ENCODE data around the gene RBM10. TPM values are rescaled to one million over a fixed set of nuclear protein-coding genes. Genes with fewer than 3 reads are reported as not detected.
A peak's percentile ranks its signal among the peaks of the same experiment; 100 is the strongest.
"Not testable (repeated sequence)": the region's sequence is repeated elsewhere in the genome, so short reads cannot be mapped to it uniquely, and the experiment has no call there.

The RBM10 gene
- total RNA-seq, 4 donors from 2014 or later = 27.3 to 46.2 (median 33.7) TPM

DNA sequence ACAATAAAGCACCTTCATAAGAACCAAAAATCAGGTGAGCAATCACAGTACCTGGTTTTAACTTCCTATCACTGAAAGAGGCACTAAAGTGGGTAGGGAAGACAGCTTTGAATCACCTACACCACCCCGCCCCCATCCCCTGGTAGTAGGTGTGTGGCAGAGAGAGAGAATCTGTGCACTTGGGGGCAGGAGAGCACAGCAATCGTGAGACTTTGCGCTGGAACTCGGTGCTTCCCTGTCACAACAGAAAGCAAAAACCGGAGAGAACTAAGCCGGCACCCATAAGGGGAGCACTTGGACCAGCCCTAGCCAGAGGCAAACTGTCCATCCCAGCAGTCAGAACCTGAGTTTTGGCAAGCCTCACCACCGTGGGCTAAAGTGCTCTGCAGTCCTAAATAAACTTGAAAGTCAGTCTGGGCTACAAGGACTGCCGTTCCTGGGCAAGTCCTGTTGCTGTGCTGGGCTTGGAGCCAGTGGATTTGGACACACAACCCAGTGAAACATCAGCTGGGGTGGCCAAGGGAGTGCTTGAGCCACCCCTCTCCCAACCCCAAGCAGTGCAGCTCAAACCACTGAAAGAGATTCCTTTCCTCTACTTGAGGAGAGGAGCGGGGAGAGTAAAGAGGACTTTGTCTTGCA, 32.6 kb upstream of the RBM10 start:
- DNase-seq (ENCODE audit: low spot score in 2 of 2) = no peak
- no peak for TF ChIP-seq POLR2A (IDR thresholded peaks at IDR 0.05)
- TF ChIP-seq, protein P1, sequence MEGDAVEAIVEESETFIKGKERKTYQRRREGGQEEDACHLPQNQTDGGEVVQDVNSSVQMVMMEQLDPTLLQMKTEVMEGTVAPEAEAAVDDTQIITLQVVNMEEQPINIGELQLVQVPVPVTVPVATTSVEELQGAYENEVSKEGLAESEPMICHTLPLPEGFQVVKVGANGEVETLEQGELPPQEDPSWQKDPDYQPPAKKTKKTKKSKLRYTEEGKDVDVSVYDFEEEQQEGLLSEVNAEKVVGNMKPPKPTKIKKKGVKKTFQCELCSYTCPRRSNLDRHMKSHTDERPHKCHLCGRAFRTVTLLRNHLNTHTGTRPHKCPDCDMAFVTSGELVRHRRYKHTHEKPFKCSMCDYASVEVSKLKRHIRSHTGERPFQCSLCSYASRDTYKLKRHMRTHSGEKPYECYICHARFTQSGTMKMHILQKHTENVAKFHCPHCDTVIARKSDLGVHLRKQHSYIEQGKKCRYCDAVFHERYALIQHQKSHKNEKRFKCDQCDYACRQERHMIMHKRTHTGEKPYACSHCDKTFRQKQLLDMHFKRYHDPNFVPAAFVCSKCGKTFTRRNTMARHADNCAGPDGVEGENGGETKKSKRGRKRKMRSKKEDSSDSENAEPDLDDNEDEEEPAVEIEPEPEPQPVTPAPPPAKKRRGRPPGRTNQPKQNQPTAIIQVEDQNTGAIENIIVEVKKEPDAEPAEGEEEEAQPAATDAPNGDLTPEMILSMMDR (IDR thresholded peaks at IDR 0.05) = no peak
- TF ChIP-seq EP300 (IDR thresholded peaks at IDR 0.05) = no peak

DNA sequence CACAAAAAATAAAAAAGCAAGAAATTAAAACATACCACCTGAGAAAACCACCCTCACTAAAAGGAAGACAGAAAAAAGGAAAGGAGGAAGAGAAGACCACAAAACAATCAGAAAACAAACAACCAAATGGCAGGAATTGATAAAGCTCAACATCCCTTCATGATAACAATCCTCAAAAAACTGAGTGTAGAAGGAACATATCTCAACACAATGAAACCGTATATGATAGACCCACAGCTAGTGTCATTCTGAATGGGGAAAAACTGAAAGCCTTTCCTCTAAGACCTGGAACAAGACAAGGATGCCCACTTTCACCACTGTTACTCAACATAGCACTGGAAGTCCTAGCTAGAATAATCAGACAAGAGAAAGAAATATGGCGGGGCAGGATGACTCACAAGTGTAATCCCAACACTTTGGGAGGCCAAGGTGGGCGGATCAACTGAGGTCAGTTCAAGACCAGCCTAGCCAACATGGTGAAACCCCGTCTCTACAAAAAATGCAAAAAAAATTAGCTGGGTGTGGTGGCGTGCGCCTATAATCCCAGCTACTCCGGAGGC, 28.4 kb upstream of the RBM10 start:
- not testable (repeated sequence) for H3K27me3 ChIP-seq, H3K27ac ChIP-seq
- WGBS, 2 donors = 89 to 93% methylated on average over 7 of the region's 7 CpGs

More for the DNA sequence above, 32.6 kb upstream of the RBM10 start:
- no peak overlapping the region for H3K27ac ChIP-seq
- 64 to 69% methylated on average over 6 to 9 of the region's 9 CpGs for WGBS, 2 donors
- H3K4me3 ChIP-seq = no peak overlapping the region
- H3K4me1 ChIP-seq = no peaks in the 10 kb centered on the region
- H3K36me3 ChIP-seq = no peaks in the 10 kb centered on the region
- peaks cover 0 to 7% of the 10 kb centered on the region in 2 donors for H3K27me3 ChIP-seq
- no peaks in the 10 kb centered on the region for H3K9me3 ChIP-seq

DNA sequence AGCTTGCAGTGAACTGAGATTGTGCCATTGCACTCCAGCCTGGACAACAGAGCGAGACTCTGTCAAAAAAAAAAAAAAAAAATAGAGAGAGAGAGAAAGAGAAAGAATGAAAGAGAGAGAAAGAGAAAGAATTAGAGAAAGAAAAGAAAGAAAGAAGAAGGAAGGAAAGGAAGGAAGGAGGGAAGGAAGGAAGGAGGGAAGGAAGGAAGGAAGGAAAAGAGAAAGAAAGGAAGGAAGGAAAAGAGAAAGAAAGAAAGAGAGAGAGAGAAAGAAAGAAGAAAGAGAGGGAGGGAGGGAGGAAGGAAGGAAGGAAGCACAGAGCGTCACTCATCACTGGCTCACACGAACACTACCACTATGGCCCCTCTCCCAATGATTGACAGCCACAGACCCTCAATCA, 20.6 kb upstream of the RBM10 start:
- not testable (repeated sequence) for H3K36me3 ChIP-seq; H3K9me3 ChIP-seq; H3K4me3 ChIP-seq; H3K27me3 ChIP-seq; H3K4me1 ChIP-seq; DNase-seq (ENCODE audit: low spot score in 2 of 2); H3K27ac ChIP-seq
- 79 to 100% methylated on average over 1 to 3 of the region's 3 CpGs for WGBS, 2 donors

More for the DNA sequence above, 28.4 kb upstream of the RBM10 start:
- H3K36me3 ChIP-seq; H3K4me3 ChIP-seq; H3K4me1 ChIP-seq; H3K9me3 ChIP-seq; DNase-seq (ENCODE audit: low spot score in 2 of 2): not testable (repeated sequence)

DNA sequence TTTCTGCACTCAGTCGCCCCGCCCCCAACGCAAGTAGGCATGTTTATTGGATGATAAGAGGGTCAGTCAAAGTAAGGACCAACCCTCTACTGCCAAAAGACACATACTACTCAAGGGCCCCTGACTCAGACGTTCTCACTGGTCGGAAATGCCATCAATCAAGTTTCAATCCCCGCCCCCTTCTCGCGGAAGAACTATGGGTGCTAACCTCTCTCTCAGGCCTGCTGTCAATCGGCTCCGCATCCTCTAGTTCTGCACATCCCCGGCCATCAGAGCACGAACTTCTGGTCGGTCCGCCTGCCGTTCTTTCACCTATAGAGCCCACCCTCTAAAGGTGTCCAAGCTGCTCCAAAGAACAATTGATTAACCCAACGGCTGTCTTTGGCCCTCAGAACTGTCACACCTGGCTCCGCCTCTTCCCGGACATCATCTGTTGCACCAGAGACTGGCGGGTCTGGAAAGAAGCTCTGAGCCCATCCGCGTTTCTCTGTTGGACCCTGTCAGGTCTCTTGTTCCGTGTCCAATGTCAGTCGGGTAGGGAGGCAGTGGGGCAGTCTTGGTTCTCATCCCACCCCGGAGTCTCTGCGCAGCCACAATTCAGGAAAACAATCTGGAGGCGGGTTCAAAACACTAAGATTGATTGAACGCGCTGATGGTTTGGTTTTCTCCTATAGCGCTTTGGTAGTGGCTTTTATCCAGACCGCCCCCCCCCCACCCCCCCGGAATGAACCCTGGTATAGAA, 15.7 kb upstream of the RBM10 start:
- peaks cover 0 to 8% (median 0%) of the 10 kb centered on the region in 4 donors for H3K4me1 ChIP-seq
- H3K36me3 ChIP-seq = no peaks in the 10 kb centered on the region
- peak; percentile 91 to 98 for DNase-seq (ENCODE audit: low spot score in 2 of 2)
- TF ChIP-seq EP300 (IDR thresholded peaks at IDR 0.05) (peak in 1 of 2 donors; percentile 74), POLR2A (IDR thresholded peaks at IDR 0.05) (peak in 1 of 2 donors; percentile 56)
- TF ChIP-seq, protein P1 (IDR thresholded peaks at IDR 0.05) = no peak
- peak overlapping the region; percentile 43 to 88 (median 82) for H3K27ac ChIP-seq
- WGBS, 2 donors = 0 to 35% methylated on average over 31 of the region's 31 CpGs
- no peaks in the 10 kb centered on the region for H3K9me3 ChIP-seq
- H3K4me3 ChIP-seq = peak overlapping the region; percentile 33 to 58 (median 44)
- H3K27me3 ChIP-seq = peaks cover 0 to 10% of the 10 kb centered on the region in 2 donors

DNA sequence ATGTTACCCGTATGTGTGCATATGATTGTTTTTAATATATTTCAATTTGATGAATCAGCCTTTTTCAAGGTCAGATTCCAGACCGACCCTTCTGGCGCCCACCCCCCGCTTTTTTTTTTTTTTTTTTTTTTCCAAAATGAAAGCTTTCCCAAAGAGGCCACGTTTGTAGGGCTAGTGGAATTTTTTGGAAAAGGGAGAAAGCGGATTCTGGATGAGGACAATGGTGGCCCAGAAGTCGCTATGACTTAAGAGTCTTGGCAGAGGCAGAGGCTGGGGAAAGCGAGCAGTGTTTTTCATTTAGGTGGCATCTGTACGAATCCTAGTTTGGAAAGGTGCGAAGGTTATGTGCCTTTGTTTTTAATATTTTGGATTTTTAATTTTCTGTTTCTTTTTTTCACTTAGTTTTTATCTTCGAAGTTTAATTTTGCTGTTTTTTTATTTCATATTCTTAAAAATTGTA, 15.1 kb upstream of the RBM10 start:
- H3K27me3 ChIP-seq = peaks cover 0 to 10% of the 10 kb centered on the region in 2 donors
- H3K4me1 ChIP-seq = peaks cover 0 to 8% (median 0%) of the 10 kb centered on the region in 4 donors
- H3K4me3 ChIP-seq = peak overlapping the region; percentile 33 to 58 (median 44)
- peak overlapping the region; percentile 43 to 88 (median 82) for H3K27ac ChIP-seq
- no peaks in the 10 kb centered on the region for H3K36me3 ChIP-seq
- 21 to 45% methylated on average over 11 of the region's 11 CpGs for WGBS, 2 donors
- no peak for DNase-seq (ENCODE audit: low spot score in 2 of 2)
- no peaks in the 10 kb centered on the region for H3K9me3 ChIP-seq
- TF ChIP-seq POLR2A (IDR thresholded peaks at IDR 0.05) = no peak
- TF ChIP-seq, protein P1 (IDR thresholded peaks at IDR 0.05) = no peak

DNA sequence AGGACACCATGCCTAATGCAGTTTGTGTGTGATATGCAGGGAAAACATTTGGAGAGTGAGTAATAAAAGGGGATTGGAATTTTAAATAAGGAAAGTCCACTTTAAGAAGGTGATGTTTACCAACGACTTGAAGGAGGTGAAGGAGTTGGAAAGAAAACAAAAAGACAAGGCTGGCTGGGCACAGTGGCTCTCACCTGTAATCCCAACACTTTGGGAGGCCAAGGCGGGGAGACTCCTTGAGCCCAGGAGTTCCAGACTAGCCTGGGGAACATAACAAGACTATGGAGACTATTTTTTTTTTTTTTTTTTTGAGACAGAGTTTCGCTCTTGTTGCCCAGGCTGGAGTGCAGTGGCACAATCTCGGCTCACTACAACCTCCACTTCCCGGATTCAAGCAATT, 11.5 kb upstream of the RBM10 start:
- H3K36me3 ChIP-seq = no peaks in the 10 kb centered on the region
- DNase-seq (ENCODE audit: low spot score in 2 of 2) = no peak
- H3K4me3 ChIP-seq = no peak overlapping the region
- no peaks in the 10 kb centered on the region for H3K9me3 ChIP-seq
- peaks cover 0 to 10% of the 10 kb centered on the region in 2 donors for H3K27me3 ChIP-seq
- H3K27ac ChIP-seq = no peak overlapping the region
- WGBS, 2 donors = 80 to 85% methylated on average over 5 of the region's 5 CpGs
- peaks cover 0 to 8% (median 0%) of the 10 kb centered on the region in 4 donors for H3K4me1 ChIP-seq
- TF ChIP-seq POLR2A (IDR thresholded peaks at IDR 0.05) (no peak), EP300 (IDR thresholded peaks at IDR 0.05) (no peak)
- TF ChIP-seq, protein P1 (IDR thresholded peaks at IDR 0.05) = no peak

DNA sequence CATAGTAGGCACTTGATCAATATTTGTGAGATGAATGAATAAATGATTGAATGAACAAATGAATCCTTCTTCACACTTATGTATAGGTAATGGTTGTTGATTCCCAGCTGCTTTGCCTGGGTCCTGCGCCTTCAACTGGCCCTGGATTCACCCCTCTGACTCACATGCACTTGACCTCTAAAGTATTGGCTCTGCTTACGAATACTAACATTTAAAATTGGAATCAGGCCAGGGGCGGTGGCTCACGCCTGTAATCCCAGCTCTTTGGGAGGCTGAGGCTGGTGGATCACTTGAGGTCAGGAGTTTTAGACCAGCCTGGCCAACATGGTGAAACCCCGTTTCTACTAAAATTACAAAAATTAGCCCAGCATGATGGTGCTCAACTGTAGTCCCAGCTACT, 9.4 kb upstream of the RBM10 start:
- not testable (repeated sequence) for DNase-seq (ENCODE audit: low spot score in 2 of 2); H3K4me1 ChIP-seq; H3K4me3 ChIP-seq; H3K9me3 ChIP-seq; H3K36me3 ChIP-seq; H3K27me3 ChIP-seq; H3K27ac ChIP-seq
- 60 to 77% methylated on average over 5 of the region's 5 CpGs for WGBS, 2 donors
